GM12864 (cell line): Measurements from ENCODE around the gene RNASET2.
A peak's percentile ranks its signal among the peaks of the same experiment; 100 is the strongest.

Source experiments
- DNase-seq: peaks from one replicate; pipeline ENCODE4 v3.0.0-alpha.2; 2011; ENCODE audit warnings: low read depth
- H3K4me3 ChIP-seq: 2 replicates; pipeline ENCODE4 v1.5.1; 2011; ENCODE audit warnings: mild to moderate bottlenecking, low read depth, low read length, control low read depth
- TF ChIP-seq, protein P1 (sequence below): IDR thresholded peaks from 2 replicates; pipeline ENCODE4 v1.5.1; 2011; ENCODE audit warnings: low read depth, mild to moderate bottlenecking, moderate library complexity, low read length, control low read depth, inconsistent platforms; ENCODE audit errors: missing control alignments

The RNASET2 gene

DNA sequence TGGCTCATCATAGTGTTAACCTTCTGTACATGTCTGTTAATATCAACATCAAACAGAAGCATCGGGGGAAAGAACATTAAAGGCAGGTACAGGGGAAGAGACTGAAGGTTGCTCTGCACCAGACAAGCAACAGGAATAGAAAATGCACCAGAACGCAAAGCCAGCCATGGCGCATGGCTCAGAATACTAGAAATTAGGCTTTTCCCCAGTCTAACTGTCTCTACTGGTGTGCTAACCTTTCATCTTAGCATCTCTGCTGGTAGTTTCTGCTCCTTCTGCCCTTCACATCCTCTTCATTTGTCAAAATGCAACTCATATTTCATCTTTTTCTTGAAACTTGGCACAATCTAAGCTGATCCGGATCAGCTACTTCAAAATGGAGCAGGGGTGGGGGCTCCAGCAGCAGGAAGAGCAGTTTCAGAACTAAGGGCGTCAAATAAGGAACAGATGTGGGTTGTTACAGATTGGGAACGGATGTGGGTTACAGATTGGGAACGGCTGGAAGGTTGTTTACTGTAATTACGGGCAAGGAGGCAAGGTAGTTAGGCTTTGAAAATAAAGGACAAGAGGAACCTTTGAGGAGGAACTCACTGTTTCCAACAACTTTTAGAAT is 13.1 kb upstream of the RNASET2 start:
- no peak overlapping the region for H3K4me3 ChIP-seq
- TF ChIP-seq, protein P1, sequence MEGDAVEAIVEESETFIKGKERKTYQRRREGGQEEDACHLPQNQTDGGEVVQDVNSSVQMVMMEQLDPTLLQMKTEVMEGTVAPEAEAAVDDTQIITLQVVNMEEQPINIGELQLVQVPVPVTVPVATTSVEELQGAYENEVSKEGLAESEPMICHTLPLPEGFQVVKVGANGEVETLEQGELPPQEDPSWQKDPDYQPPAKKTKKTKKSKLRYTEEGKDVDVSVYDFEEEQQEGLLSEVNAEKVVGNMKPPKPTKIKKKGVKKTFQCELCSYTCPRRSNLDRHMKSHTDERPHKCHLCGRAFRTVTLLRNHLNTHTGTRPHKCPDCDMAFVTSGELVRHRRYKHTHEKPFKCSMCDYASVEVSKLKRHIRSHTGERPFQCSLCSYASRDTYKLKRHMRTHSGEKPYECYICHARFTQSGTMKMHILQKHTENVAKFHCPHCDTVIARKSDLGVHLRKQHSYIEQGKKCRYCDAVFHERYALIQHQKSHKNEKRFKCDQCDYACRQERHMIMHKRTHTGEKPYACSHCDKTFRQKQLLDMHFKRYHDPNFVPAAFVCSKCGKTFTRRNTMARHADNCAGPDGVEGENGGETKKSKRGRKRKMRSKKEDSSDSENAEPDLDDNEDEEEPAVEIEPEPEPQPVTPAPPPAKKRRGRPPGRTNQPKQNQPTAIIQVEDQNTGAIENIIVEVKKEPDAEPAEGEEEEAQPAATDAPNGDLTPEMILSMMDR, result no peak
- no peak for DNase-seq

DNA sequence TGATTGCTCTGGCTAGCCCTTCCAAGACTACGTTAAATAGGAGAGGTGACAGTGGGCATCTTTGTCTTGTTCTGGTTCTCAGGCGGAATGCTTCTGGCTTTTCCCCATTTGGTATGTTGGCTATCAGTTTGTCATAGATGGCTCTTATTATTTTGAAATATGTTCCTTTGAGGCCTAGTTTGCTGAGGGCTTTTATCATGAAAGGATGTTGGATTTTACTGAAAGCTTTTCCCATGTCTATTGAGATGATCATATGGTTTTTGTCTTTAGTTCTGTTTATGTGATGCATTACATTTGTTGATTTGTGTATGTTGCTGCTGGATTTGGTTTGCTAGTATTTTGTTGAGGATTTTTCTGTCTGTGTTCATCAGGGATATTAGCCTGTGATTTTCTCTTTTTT is 9.9 kb upstream of the RNASET2 start:
- no peak overlapping the region for H3K4me3 ChIP-seq
- no peak for DNase-seq
- TF ChIP-seq, protein P1, result no peak

DNA sequence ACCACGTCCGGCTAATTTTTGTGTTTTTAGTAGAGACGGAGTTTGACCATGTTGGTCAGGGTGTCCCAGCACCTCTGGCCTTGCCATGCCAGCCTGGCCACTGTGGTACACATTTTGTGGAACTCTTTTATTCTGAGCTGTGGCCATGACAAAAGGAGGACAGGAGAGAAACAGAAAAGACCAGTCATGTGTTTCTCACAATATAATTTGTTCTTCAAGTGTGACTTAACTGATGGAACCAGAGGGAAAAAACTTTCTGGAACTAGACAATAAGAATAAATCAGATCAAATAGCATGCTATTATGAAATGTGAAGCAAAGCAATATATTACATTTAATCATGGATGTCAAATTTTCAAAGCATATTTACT is 4.2 kb upstream of the RNASET2 start:
- TF ChIP-seq, protein P1, result no peak
- no peak for DNase-seq

DNA sequence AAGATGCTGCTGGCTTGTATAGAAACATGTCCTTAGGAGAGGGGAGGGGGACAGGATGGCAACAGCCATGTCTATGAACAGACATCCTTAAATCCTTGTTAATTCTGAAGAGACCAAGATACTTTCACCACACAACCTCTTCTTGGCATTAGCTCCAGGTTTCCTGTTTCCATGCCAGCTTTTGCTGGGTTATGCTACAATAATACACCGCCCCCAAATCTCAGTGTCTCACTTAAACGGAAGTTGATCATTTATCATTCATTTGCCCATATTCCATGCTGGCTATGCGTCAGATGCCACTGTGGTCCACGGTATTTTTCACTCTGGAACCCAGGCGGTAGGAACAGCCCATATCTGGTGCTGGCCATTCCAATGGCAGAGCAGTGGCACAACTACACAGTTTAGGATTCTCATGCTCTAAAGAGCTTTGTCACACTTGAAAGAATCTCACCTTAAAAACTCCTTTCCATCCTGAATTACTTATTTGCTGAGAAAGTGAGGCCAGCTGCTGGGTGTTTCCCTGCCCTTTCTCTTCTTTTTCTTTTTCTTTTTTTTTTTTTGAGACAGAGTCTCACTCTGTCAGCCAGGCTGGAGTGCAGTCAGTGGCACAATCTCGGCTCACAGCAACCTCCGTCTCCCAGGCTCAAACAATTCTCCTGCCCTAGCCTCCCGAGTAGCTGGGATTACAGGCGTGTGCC is 3.7 kb upstream of the RNASET2 start:
- peak overlapping the region; percentile 48; the same call in 1 of the 2 replicates for H3K4me3 ChIP-seq
- DNase-seq, result no peak
- TF ChIP-seq, protein P1, result no peak

More for the DNA sequence above, 4.2 kb upstream of the RNASET2 start:
- no peak overlapping the region for H3K4me3 ChIP-seq

DNA sequence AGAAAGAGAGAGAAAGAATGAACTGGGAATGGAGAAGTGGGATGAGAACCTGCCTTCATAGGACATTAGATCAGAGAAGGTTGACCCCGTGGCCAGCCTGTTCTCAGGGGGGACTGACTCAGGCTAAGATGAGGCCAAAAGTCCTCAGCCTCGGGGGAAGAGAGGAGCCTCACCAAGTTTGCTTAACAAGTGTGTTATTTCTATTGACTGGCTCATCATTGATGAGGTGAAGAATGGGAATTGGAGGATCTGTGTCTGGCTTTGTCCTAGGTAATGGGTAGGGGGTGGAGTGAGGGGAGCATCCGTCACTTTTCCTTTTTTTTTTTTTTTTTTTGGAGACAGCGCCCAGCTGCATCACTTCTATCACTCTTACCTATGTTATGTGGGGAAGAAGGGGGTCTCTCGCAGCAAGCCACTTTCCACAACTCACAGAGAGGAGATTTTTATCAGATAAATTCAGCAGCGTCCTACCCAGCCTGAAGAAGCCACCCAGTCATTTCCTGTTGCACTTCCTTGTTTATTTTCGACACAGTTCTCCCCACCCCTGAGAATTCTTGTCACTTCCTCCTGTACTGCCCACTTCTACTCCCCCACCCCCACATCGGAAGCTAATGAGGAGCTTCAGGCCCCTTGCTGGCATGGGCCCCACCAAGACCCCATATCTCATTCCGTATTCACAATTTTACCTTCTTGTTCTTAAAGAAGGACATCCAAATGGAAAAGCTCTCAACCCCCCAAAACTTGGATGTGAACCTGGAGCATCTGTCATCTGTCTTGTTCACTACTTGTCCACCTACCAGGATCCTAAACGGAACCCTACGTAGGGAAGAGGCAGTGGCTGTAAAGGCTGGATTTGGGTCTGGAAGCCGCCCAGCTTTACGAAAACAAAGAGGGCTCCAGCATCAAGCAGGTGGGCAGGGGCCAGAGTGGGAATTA is 2.8 kb upstream of the RNASET2 start:
- DNase-seq, result peak; percentile 81
- peak overlapping the region; percentile 48 for H3K4me3 ChIP-seq
- TF ChIP-seq, protein P1, result no peak

DNA sequence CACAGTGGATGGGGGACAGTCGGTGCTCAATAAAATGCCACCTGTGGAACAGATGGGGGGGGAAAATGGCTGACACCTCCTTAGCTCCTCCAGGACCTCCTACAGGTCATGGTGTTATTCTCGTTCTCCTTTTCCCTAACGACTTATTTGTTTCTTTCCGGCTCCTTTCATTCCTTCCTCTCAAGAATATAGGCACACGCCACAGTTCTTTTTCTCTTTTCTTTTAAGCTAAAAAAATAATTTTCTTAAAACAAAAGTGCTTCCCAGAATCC is 1.4 kb upstream of the RNASET2 start:
- TF ChIP-seq, protein P1, result no peak
- peak overlapping the region; percentile 97 for H3K4me3 ChIP-seq
- no peak for DNase-seq
